Osteoblast (primary cell): ENCODE data around the gene MOB2. TPM values are rescaled to one million over a fixed set of nuclear protein-coding genes. Genes with fewer than 3 reads are reported as not detected.

ENCODE experiments used
- DNase-seq: peaks from one replicate; pipeline ENCODE4 v3.0.0; 2011; ENCODE audit warnings: low spot score, mixed read lengths; ENCODE audit not compliant: insufficient read length; ENCODE audit errors: missing footprints
- H2AFZ ChIP-seq: 2 replicates; pipeline ENCODE4 v1.6.0; 2011; ENCODE audit warnings: mild to moderate bottlenecking, low read length
- H3K27ac ChIP-seq: 2 replicates; pipeline ENCODE4 v1.5.1; 2011; ENCODE audit warnings: mild to moderate bottlenecking, low read depth, low read length, moderate library complexity
- H3K27me3 ChIP-seq: 2 replicates; pipeline ENCODE4 v1.6.0; 2012; ENCODE audit warnings: mild to moderate bottlenecking, control low read depth, inconsistent platforms, low read length, moderate library complexity; ENCODE audit not compliant: insufficient read depth
- H3K36me3 ChIP-seq: 2 replicates; pipeline ENCODE4 v1.5.1; 2011; ENCODE audit warnings: mild to moderate bottlenecking, low read length, control low read depth, moderate library complexity; ENCODE audit not compliant: insufficient read depth
- H3K4me1 ChIP-seq: 2 replicates; pipeline ENCODE4 v1.5.1; 2011; ENCODE audit warnings: mild to moderate bottlenecking, low read length, control low read depth, moderate library complexity; ENCODE audit not compliant: insufficient read depth
- H3K4me2 ChIP-seq: 2 replicates; pipeline ENCODE4 v1.6.0; 2011; ENCODE audit warnings: mild to moderate bottlenecking, low read length; ENCODE audit not compliant: insufficient read depth
- H3K4me3 ChIP-seq: fragments of 200-600 bp; sonication (generic); 3 replicates; pipeline ENCODE4 v1.5.1; 2012; ENCODE audit warnings: mild to moderate bottlenecking, low read length, inconsistent platforms; ENCODE audit not compliant: insufficient read depth
- H3K79me2 ChIP-seq: 2 replicates; pipeline ENCODE4 v1.6.0; 2012; ENCODE audit warnings: mild to moderate bottlenecking, low read length, control low read depth, inconsistent platforms; ENCODE audit not compliant: insufficient read depth
- H3K9me3 ChIP-seq: 2 replicates; pipeline ENCODE4 v1.5.1; 2011; ENCODE audit warnings: low read depth, low read length, control low read depth
- H4K20me1 ChIP-seq: 2 replicates; pipeline ENCODE4 v1.6.0; 2012; ENCODE audit warnings: mild to moderate bottlenecking, low read length, control low read depth; ENCODE audit not compliant: insufficient read depth
- CTCF ChIP-seq: IDR thresholded peaks from 2 replicates; pipeline ENCODE4 v1.5.1; 2011; ENCODE audit warnings: mild to moderate bottlenecking, low read depth, low read length, moderate library complexity; ENCODE audit errors: extremely low read depth
- total RNA-seq: library from RNA; depleted of rRNA; stranded (reverse); fragments of >200 nt; gene quantifications from 2 replicates; pipeline ENCODE4 v1.2.3, GENCODE V29; 2012

MOB2 gene
- total RNA-seq, 1 donor, result 28.2 TPM

- H3K4me2 ChIP-seq, result no peak overlapping the region
- H3K79me2 ChIP-seq, result peaks cover 3% of the 10 kb centered on the region
- no peak overlapping the region for H2AFZ ChIP-seq
- H3K4me1 ChIP-seq, result no peaks in the 10 kb centered on the region
- peaks cover 18% of the 10 kb centered on the region for H3K36me3 ChIP-seq
- H3K27ac ChIP-seq, result no peak overlapping the region
- H3K9me3 ChIP-seq, result no peaks in the 10 kb centered on the region
- no peak for TF ChIP-seq CTCF
- peak; percentile 58 for DNase-seq
- peaks cover 9% of the 10 kb centered on the region for H4K20me1 ChIP-seq
- no peak overlapping the region for H3K4me3 ChIP-seq
- H3K27me3 ChIP-seq, result no peaks in the 10 kb centered on the region
These were observed 9.4 kb downstream of the MOB2 start for GRCh38 chr11:1476940-1477736.

GRCh38 chr11:1475841-1476240 is 10.7 kb downstream of the MOB2 start:
- H3K27ac ChIP-seq, result no peak overlapping the region
- H3K4me1 ChIP-seq, result no peaks in the 10 kb centered on the region
- H2AFZ ChIP-seq, result no peak overlapping the region
- H3K4me2 ChIP-seq, result no peak overlapping the region
- peaks cover 18% of the 10 kb centered on the region for H3K36me3 ChIP-seq
- H3K4me3 ChIP-seq, result no peak overlapping the region
- H3K9me3 ChIP-seq, result no peaks in the 10 kb centered on the region
- no peak for DNase-seq
- H3K27me3 ChIP-seq, result no peaks in the 10 kb centered on the region
- TF ChIP-seq CTCF, result no peak
- H4K20me1 ChIP-seq, result peaks cover 8% of the 10 kb centered on the region
- no peaks in the 10 kb centered on the region for H3K79me2 ChIP-seq

GRCh38 chr11:1473786-1474185 is 12.8 kb downstream of the MOB2 start:
- DNase-seq, result peak; percentile 52
- Histone ChIP-seq H3K79me2 (no peaks in the 10 kb centered on the region), H3K4me3 (no peak overlapping the region), H3K36me3 (peaks cover 18% of the 10 kb centered on the region), H4K20me1 (peaks cover 7% of the 10 kb centered on the region), H3K4me2 (no peak overlapping the region), H2AFZ (no peak overlapping the region), H3K27ac (no peak overlapping the region), H3K9me3 (no peaks in the 10 kb centered on the region), H3K4me1 (no peaks in the 10 kb centered on the region), H3K27me3 (no peaks in the 10 kb centered on the region)
- no peak for TF ChIP-seq CTCF

GRCh38 chr11:1473011-1473628 is 13.5 kb downstream of the MOB2 start:
- H4K20me1 ChIP-seq, result peaks cover 7% of the 10 kb centered on the region
- H3K27me3 ChIP-seq, result no peaks in the 10 kb centered on the region
- H3K4me3 ChIP-seq, result no peak overlapping the region
- TF ChIP-seq CTCF, result no peak
- no peak overlapping the region for H2AFZ ChIP-seq
- H3K4me2 ChIP-seq, result no peak overlapping the region
- H3K4me1 ChIP-seq, result no peaks in the 10 kb centered on the region
- peak; percentile 82 for DNase-seq
- H3K36me3 ChIP-seq, result peaks cover 18% of the 10 kb centered on the region
- no peaks in the 10 kb centered on the region for H3K79me2 ChIP-seq
- H3K27ac ChIP-seq, result no peak overlapping the region
- H3K9me3 ChIP-seq, result no peaks in the 10 kb centered on the region
